ENCODE results near the gene PLIN1.

GRCh38 chr15:89628806-89629715 is 50.1 kb downstream of the PLIN1 start:
- TF ChIP-seq TAF1 (IDR thresholded peaks at IDR 0.05; ENCODE audit: borderline replicate concordance, insufficient read depth, low read length) (no peak), POLR2AphosphoS5 (IDR thresholded peaks at IDR 0.05; ENCODE audit: low read depth, low read length) (no peak; the same call in 1 of the 2 replicates), SIN3A (IDR thresholded peaks at IDR 0.05; ENCODE audit: borderline replicate concordance, insufficient read depth, low read length) (no peak), REST (IDR thresholded peaks at IDR 0.05; ENCODE audit: insufficient read depth in 1 of 2, low read depth in 2 of 2, low read length in 2 of 2) (no peak)

Measured in PFSK-1 (cell line).